A549 (cell line): ENCODE data around the gene ACAA1. TPM values are rescaled to one million over a fixed set of nuclear protein-coding genes. Genes with fewer than 3 reads are reported as not detected.

Source experiments
- ATAC-seq, 2 experiments: fragments of 200-7000 bp in 1 of 2; fragments of >200 bp in 1 of 2; cut with Nextera tagmentation in 1 of 2; cut with Tn5 transposase in 1 of 2; 3 replicates each; pipeline versions ENCODE4 v1.8.0 to v1.9.1; 2018 to 2020; ENCODE audit warnings: mild to moderate bottlenecking in 1 of 2, moderate library complexity in 1 of 2
- CTCF ChIA-PET: fragments of 300-600 bp; sonication (Branson Sonifier 250); formaldehyde crosslinking; extraction: SDS; loops from one replicate; lab custom pipeline; 2021; ENCODE audit warnings: antibody characterized with exemption, inconsistent platforms; lab: Yijun Ruan, JAX
- POLR2A ChIA-PET: fragments of 350-600 bp; formaldehyde crosslinking; extraction: SDS; loops from one replicate; lab custom pipeline; 2021; ENCODE audit warnings: antibody characterized with exemption, inconsistent platforms; lab: Yijun Ruan, JAX
- DNase-seq, 2 experiments: peaks; one replicate each; pipeline versions ENCODE4 v3.0.0 to v3.0.0-alpha.2; 2011 to 2016; ENCODE audit warnings: low read depth in 1 of 2, low spot score in 1 of 2
- FAIRE-seq: peaks from 2 replicates; lab custom pipeline; 2011; peaks lifted over from hg19 to GRCh38; lab: Jason Lieb, UNC
- H3K27ac ChIP-seq, 2 experiments: fragments of >200 bp; sonication (Bioruptor Twin); formaldehyde crosslinking; 3 replicates each; pipeline ENCODE4 v1.5.1; 2016 to 2017
- H3K4me1 ChIP-seq: fragments of >200 bp; sonication (Bioruptor Twin); formaldehyde crosslinking; 3 replicates; pipeline ENCODE4 v1.6.1; 2016
- H3K4me2 ChIP-seq: fragments of >200 bp; sonication (Bioruptor Twin); formaldehyde crosslinking; 3 replicates; pipeline ENCODE4 v1.6.1; 2016
- H3K4me3 ChIP-seq: fragments of >200 bp; sonication (Bioruptor Twin); formaldehyde crosslinking; 3 replicates; pipeline ENCODE4 v1.5.1; 2016
- H3K9me3 ChIP-seq: fragments of >200 bp; sonication (Bioruptor Twin); formaldehyde crosslinking; 3 replicates; pipeline ENCODE4 v1.6.1; 2016
- EHF ChIP-seq: fragments of 250-450 bp; sonication (Bioruptor Pico); IDR thresholded peaks from 2 replicates; pipeline ENCODE4 v1.5.0; 2020; ENCODE audit warnings: mild to moderate bottlenecking
- EP300 ChIP-seq, 2 experiments: fragments of >200 bp; sonication (Bioruptor Twin); formaldehyde crosslinking; IDR thresholded peaks; 2 replicates in 1 of 2; 3 replicates in 1 of 2; pipeline ENCODE4 v1.6.1; 2016 to 2017
- ESRRA ChIP-seq: fragments of 150-350 bp; IDR thresholded peaks from 2 replicates; pipeline ENCODE4 v1.6.1; 2014; ENCODE audit warnings: mild to moderate bottlenecking, low read length, borderline replicate concordance
- HMGXB4 ChIP-seq: fragments of 250-450 bp; sonication (Bioruptor Pico); IDR thresholded peaks from 2 replicates; pipeline ENCODE4 v1.5.0; 2021; ENCODE audit warnings: mild to moderate bottlenecking, moderate library complexity, borderline replicate concordance
- KDM5A ChIP-seq: fragments of 200-600 bp; sonication (generic); IDR thresholded peaks from 2 replicates; pipeline ENCODE4 v1.6.1; 2016; ENCODE audit warnings: antibody characterized with exemption, mild to moderate bottlenecking
- MAFK ChIP-seq: fragments of 450-650 bp; IDR thresholded peaks from 2 replicates; pipeline ENCODE4 v1.6.1; 2014; ENCODE audit not compliant: partially characterized antibody
- MYC ChIP-seq: IDR thresholded peaks from 2 replicates; pipeline ENCODE4 v1.6.1; 2012; ENCODE audit warnings: mild to moderate bottlenecking, inconsistent platforms, low read length, improper control_type of control experiment, borderline replicate concordance
- NFE2L2 ChIP-seq: fragments of 150-350 bp; conservative IDR thresholded peaks from 2 replicates; pipeline ENCODE4 v1.6.1; 2014; ENCODE audit warnings: low read length
- PBX3 ChIP-seq: IDR thresholded peaks from 2 replicates; pipeline ENCODE4 v1.6.1; 2012
- POLR2A ChIP-seq: IDR thresholded peaks from 2 replicates; pipeline ENCODE4 v1.6.1; 2012; ENCODE audit warnings: mild to moderate bottlenecking, low read length
- RAD21 ChIP-seq, 2 experiments: fragments of >200 bp in 1 of 2; sonication (Bioruptor Twin) in 1 of 2; formaldehyde crosslinking in 1 of 2; IDR thresholded peaks in 1 of 2; conservative IDR thresholded peaks in 1 of 2; 2 replicates in 1 of 2; 3 replicates in 1 of 2; pipeline ENCODE4 v1.6.1; 2012 to 2018; ENCODE audit warnings: inconsistent platforms in 1 of 2
- RARB ChIP-seq: fragments of 250-450 bp; sonication (Bioruptor Pico); IDR thresholded peaks from 2 replicates; pipeline ENCODE4 v1.8.0; 2021; ENCODE audit warnings: mild to moderate bottlenecking, moderate library complexity
- RCOR1 ChIP-seq: fragments of 150-350 bp; IDR thresholded peaks from 2 replicates; pipeline ENCODE4 v1.6.1; 2014; ENCODE audit warnings: antibody characterized with exemption, low read length, low read depth
- RFX5 ChIP-seq: fragments of 450-650 bp; IDR thresholded peaks from 2 replicates; pipeline ENCODE4 v1.7.1; 2014; ENCODE audit warnings: antibody characterized with exemption, mild to moderate bottlenecking, moderate library complexity
- RNF2 ChIP-seq: fragments of 200-600 bp; sonication (generic); IDR thresholded peaks from 2 replicates; pipeline ENCODE4 v1.6.1; 2016; ENCODE audit warnings: low read depth, mild to moderate bottlenecking, antibody characterized with exemption, moderate library complexity, borderline replicate concordance
- SMC3 ChIP-seq: fragments of >200 bp; sonication (Bioruptor Twin); formaldehyde crosslinking; IDR thresholded peaks from 3 replicates; pipeline ENCODE4 v1.6.1; 2018; ENCODE audit warnings: inconsistent platforms
- TP53 ChIP-seq: fragments of 250-450 bp; sonication (Bioruptor Pico); IDR thresholded peaks from 2 replicates; pipeline ENCODE4 v1.5.0; 2021; ENCODE audit warnings: mild to moderate bottlenecking, moderate library complexity
- ZC3H11A ChIP-seq: fragments of 450-650 bp; IDR thresholded peaks from 2 replicates; pipeline ENCODE4 v1.6.1; 2014; ENCODE audit warnings: antibody characterized with exemption, mild to moderate bottlenecking
- ZNF302 ChIP-seq: fragments of 250-450 bp; sonication (Bioruptor Pico); IDR thresholded peaks from 2 replicates; pipeline ENCODE4 v1.9.0; 2021; ENCODE audit warnings: inconsistent platforms, mild to moderate bottlenecking, moderate library complexity
- WGBS: methylation state at CpG from one replicate; pipeline ENCODE4 v1.1.6; 2017; ENCODE audit errors: missing lambda C conversion rate; 5-methylcytosine and 5-hydroxymethylcytosine counted together
- polyA plus RNA-seq, 4 experiments: library from polyadenylated mRNA; depleted of rRNA in 3 of 4; stranded (reverse); fragments of >200 nt; fragmentation: RNase III in 1 of 4; extraction: RNeasy Plus Mini Kit Qiagen cat#74134 plus additional on column Dnase treatment in 1 of 4; gene quantifications; 2 replicates in 3 of 4; 3 replicates in 1 of 4; pipeline ENCODE4 v1.2.3, GENCODE V29; 2011 to 2017
- TF ChIP-seq, protein P1 (sequence below): fragments of 200-600 bp; sonication (generic); IDR thresholded peaks from 2 replicates; pipeline ENCODE4 v1.6.1; 2016; ENCODE audit warnings: antibody characterized with exemption, mild to moderate bottlenecking, moderate library complexity

ACAA1 gene
- polyA plus RNA-seq, 2 of the 4 experiments (the other 2 are of a cell fraction): 36.8 to 53.2 TPM

DNA sequence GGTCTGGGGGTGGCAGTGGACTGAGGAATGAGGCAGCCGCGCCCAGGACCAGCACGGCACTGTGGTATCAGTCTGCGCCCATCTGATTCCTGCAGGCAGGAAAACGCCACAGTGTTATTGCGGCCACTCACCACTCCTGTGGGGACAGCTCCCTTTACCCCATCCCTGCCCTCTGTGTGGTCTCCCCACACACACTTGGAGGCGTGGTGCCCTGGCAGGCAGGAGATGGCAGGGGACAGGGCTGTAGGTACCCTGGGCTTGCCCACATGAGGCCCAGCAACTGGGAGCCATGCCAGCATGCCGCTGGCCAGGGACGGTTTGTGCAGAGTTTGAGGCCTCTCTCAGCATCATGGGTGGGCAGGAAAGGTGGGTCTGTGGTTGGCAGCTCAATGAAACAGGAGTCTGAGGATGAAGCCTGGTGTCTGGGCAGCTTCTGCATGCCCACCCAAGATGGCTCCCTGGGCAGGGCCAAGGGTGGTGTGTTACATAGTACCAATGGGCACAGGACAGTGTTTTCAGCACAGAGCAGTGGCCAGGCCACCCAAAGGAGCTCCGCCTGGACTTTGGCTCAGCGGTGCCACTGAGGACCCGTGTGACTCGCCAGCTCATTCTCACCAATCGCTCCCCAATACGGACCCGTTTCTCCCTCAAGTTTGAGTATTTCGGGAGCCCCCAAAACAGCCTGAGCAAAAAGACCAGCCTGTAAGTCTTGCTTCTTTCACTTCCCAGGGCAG, 27.2 kb downstream of the ACAA1 start:
- Histone ChIP-seq H3K27ac (no peak overlapping the region), H3K9me3 (peaks cover 10% of the 10 kb centered on the region), H3K4me1 (no peaks in the 10 kb centered on the region), H3K4me2 (no peak overlapping the region), H3K4me3 (no peak overlapping the region)
- TF ChIP-seq NFE2L2: no peak
- TF ChIP-seq EHF (CRISPR knock-in tag): no peak
- TF ChIP-seq ZNF302 (CRISPR knock-in tag): no peak
- TF ChIP-seq EP300 (IDR thresholded peaks at IDR 0.05): no peak
- TF ChIP-seq MYC: no peak
- no peak for TF ChIP-seq ESRRA
- TF ChIP-seq RAD21 (conservative IDR thresholded peaks at IDR 0.05 in 1 of 2, IDR thresholded peaks at IDR 0.05 in 1 of 2): no peak
- TF ChIP-seq PBX3: no peak
- no peak for TF ChIP-seq TP53 (CRISPR knock-in tag)
- TF ChIP-seq RCOR1: no peak
- no peak for TF ChIP-seq HMGXB4 (CRISPR knock-in tag)
- TF ChIP-seq, protein P1, sequence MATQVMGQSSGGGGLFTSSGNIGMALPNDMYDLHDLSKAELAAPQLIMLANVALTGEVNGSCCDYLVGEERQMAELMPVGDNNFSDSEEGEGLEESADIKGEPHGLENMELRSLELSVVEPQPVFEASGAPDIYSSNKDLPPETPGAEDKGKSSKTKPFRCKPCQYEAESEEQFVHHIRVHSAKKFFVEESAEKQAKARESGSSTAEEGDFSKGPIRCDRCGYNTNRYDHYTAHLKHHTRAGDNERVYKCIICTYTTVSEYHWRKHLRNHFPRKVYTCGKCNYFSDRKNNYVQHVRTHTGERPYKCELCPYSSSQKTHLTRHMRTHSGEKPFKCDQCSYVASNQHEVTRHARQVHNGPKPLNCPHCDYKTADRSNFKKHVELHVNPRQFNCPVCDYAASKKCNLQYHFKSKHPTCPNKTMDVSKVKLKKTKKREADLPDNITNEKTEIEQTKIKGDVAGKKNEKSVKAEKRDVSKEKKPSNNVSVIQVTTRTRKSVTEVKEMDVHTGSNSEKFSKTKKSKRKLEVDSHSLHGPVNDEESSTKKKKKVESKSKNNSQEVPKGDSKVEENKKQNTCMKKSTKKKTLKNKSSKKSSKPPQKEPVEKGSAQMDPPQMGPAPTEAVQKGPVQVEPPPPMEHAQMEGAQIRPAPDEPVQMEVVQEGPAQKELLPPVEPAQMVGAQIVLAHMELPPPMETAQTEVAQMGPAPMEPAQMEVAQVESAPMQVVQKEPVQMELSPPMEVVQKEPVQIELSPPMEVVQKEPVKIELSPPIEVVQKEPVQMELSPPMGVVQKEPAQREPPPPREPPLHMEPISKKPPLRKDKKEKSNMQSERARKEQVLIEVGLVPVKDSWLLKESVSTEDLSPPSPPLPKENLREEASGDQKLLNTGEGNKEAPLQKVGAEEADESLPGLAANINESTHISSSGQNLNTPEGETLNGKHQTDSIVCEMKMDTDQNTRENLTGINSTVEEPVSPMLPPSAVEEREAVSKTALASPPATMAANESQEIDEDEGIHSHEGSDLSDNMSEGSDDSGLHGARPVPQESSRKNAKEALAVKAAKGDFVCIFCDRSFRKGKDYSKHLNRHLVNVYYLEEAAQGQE: no peak
- TF ChIP-seq RFX5: no peak
- TF ChIP-seq RARB (CRISPR knock-in tag): no peak
- no peak for TF ChIP-seq ZC3H11A
- DNase-seq (no peak), ATAC-seq (no peak), FAIRE-seq (no peak)
- ChIA-PET CTCF (interaction anchor here (1.1 to 3.2 kb wide), 2 partner anchors 8 to 237 kb away, joined by 3 to 17 read pairs; partner anchors contain the start of gene XYLB), POLR2A (no interaction called here)
- 78% methylated on average over 14 of the region's 17 CpGs for WGBS

DNA sequence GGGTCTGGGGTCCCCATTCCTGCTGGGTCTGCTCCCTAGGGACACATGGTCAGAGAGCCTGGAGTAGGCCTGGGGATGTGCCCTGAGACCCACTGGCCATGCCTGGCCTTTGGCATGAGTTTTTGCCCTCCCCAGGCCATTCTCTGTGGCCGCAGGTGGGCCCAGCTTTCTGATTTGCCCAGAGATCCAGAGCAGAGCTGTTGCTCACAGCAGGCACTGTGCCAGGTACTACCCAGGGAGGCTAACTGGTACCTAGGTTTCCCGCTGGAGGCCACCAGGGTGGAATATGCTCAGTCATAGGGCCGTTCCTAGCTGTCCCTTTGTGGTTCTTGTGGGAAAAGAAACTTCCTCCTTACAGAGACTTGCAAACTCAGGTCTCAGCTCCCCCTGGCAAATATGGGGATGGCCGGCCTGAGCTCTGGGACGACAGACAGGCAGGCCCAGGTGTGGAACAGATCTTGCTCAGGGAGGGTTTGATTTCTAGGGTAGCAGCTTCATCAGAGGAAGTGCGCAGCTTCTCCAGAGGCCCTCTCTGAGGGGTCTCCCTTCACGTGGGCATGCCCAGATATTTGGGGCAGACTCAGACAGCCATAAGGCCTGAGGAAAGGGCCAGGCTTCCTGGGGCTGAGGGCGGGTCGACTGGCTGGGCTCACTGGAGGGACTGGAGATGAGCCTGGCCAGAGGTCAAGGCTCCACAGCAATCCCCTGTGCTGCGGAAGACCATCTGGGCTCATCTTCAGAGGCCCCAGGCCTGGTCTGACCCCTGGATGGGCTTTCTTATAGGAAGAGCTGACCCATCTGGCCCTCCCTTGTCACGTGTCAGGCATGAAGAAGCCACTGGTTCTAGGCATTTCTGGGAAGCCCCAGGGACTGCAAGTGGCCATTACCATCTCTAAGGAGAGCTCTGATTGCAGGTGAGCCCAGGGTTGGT, 28.0 kb downstream of the ACAA1 start:
- no peak for FAIRE-seq
- POLR2A ChIA-PET: no interaction called here

More for the DNA sequence above, 28.0 kb downstream of the ACAA1 start:
- H3K9me3 ChIP-seq: peaks cover 10% of the 10 kb centered on the region
- ATAC-seq (no peak; a peak in 1 of 6 replicates), DNase-seq (no peak)
- WGBS: 62% methylated on average over 11 of the region's 11 CpGs
- no peak overlapping the region for H3K27ac ChIP-seq
- CTCF ChIA-PET: interaction anchor here (1.1 to 3.2 kb wide), 2 partner anchors 9 to 238 kb away, joined by 3 to 17 read pairs; partner anchors contain the start of gene XYLB
- H3K4me1 ChIP-seq: no peaks in the 10 kb centered on the region
- no peak overlapping the region for H3K4me2 ChIP-seq
- TF ChIP-seq SMC3 (no peak), ESRRA (no peak), RNF2 (no peak), POLR2A (no peak), KDM5A (no peak), MAFK (no peak)
- TF ChIP-seq, protein P1: no peak
- no peak overlapping the region for H3K4me3 ChIP-seq
